K562 (cell line): ENCODE results near the gene C2CD2. TPM values are rescaled to one million over a fixed set of nuclear protein-coding genes. Genes with fewer than 3 reads are reported as not detected.

Experiments
- ATAC-seq: fragments of 200-7000 bp; cut with Tn5 transposase; 3 replicates; pipeline ENCODE4 v1.9.1; 2020; ENCODE audit warnings: moderate library complexity
- BruUV-seq: library from RNA; stranded (reverse); fragments of 400-500 nt; replicated peaks from 2 replicates; lab custom pipeline; 2021; lab: Mats Ljungman, UMichigan
- CTCF ChIA-PET: fragments of 300-600 bp; formaldehyde crosslinking; extraction: SDS; loops from one replicate; lab custom pipeline; 2021; ENCODE audit warnings: low intra/inter-chr PET ratio; lab: Yijun Ruan, JAX
- POLR2A ChIA-PET: fragments of 300-600, 350-650 bp; sonication (Branson Sonifier 250); formaldehyde crosslinking; extraction: SDS; loops from one replicate; lab custom pipeline; 2021; ENCODE audit warnings: antibody characterized with exemption, inconsistent platforms; lab: Yijun Ruan, JAX
- DNase-seq, 4 experiments: peaks; one replicate each; pipeline versions ENCODE4 v3.0.0 to v3.0.0-alpha.2; 2011 to 2018; ENCODE audit warnings: low spot score in 3 of 4, mixed read lengths in 3 of 4; ENCODE audit errors: extremely low read depth in 1 of 4
- FAIRE-seq: peaks from 2 replicates; lab custom pipeline; 2011; peaks lifted over from hg19 to GRCh38; lab: Jason Lieb, UNC
- H2AFZ ChIP-seq: 2 replicates; pipeline ENCODE4 v1.6.0; 2011; ENCODE audit warnings: low read depth, low read length, control low read depth, inconsistent platforms
- H3K27ac ChIP-seq: fragments of 200-600 bp; 3 replicates; pipeline ENCODE4 v1.8.0; 2011; ENCODE audit warnings: low read depth, mild to moderate bottlenecking, control low read depth, inconsistent platforms, low read length, moderate library complexity, mixed read lengths; ENCODE audit errors: extremely low read depth
- H3K27me3 ChIP-seq, 2 experiments: fragments of 300-600 bp in 1 of 2; 2 replicates in 1 of 2; 3 replicates in 1 of 2; pipeline versions ENCODE4 v1.6.0 to v1.8.0; 2011; ENCODE audit warnings: inconsistent platforms in 2 of 2, low read length in 2 of 2, mild to moderate bottlenecking in 1 of 2, mixed read lengths in 1 of 2, moderate library complexity in 1 of 2; ENCODE audit not compliant: control insufficient read depth in 2 of 2, insufficient read depth in 2 of 2
- H3K36me3 ChIP-seq: fragments of 300-600 bp; 3 replicates; pipeline ENCODE4 v1.8.0; 2011; ENCODE audit warnings: mild to moderate bottlenecking, low read length, inconsistent platforms; ENCODE audit not compliant: control insufficient read depth, insufficient read depth
- H3K4me1 ChIP-seq, 2 experiments: fragments of 200-600 bp in 1 of 2; replicated peaks in 1 of 2; 2 replicates in 1 of 2; 3 replicates in 1 of 2; pipeline versions ENCODE4 v1.5.1 to v1.8.0; 2011; ENCODE audit warnings: inconsistent platforms in 2 of 2, low read length in 2 of 2, mild to moderate bottlenecking in 1 of 2, mixed read lengths in 1 of 2, moderate library complexity in 1 of 2; ENCODE audit not compliant: control insufficient read depth in 2 of 2, insufficient read depth in 2 of 2
- H3K4me2 ChIP-seq: 2 replicates; pipeline ENCODE4 v1.6.1; 2011; ENCODE audit warnings: low read length, control low read depth, inconsistent platforms, mixed read lengths; ENCODE audit not compliant: insufficient read depth
- H3K4me3 ChIP-seq: fragments of 200-600 bp; sonication (generic), shearing (Covaris generic); 2 replicates; pipeline ENCODE4 v1.5.1; 2016; ENCODE audit warnings: control low read depth, inconsistent platforms
- H3K79me2 ChIP-seq: fragments of 200-600 bp; 3 replicates; pipeline ENCODE4 v1.8.0; 2011; ENCODE audit warnings: low read length, inconsistent platforms; ENCODE audit not compliant: control insufficient read depth, insufficient read depth
- H3K9ac ChIP-seq, 2 experiments: 2 replicates each; pipeline versions ENCODE4 v1.6.0 to v1.6.1; 2011; ENCODE audit warnings: low read depth in 2 of 2, low read length in 2 of 2, control low read depth in 1 of 2, inconsistent platforms in 1 of 2, mild to moderate bottlenecking in 1 of 2, mixed read lengths in 1 of 2; ENCODE audit not compliant: insufficient read depth in 1 of 2
- H3K9me1 ChIP-seq: one replicate; pipeline ENCODE4 v1.6.0; 2011; ENCODE audit warnings: inconsistent platforms, mild to moderate bottlenecking, low read length, moderate library complexity; ENCODE audit not compliant: control insufficient read depth, insufficient read depth
- H3K9me3 ChIP-seq: replicated peaks from 2 replicates; pipeline ENCODE4 v1.5.1; 2011; ENCODE audit warnings: low read depth, low read length, inconsistent platforms; ENCODE audit not compliant: control insufficient read depth, insufficient read depth
- H4K20me1 ChIP-seq: replicated peaks from 2 replicates; pipeline ENCODE4 v1.6.1; 2011; ENCODE audit warnings: low read length, inconsistent platforms, mixed read lengths; ENCODE audit not compliant: control insufficient read depth, insufficient read depth
- ELF2 ChIP-seq: fragments of 250-450 bp; sonication (Bioruptor Pico); IDR thresholded peaks from 2 replicates; pipeline ENCODE4 v1.5.0; 2021; ENCODE audit warnings: mild to moderate bottlenecking
- ELF4 ChIP-seq: fragments of 450-650 bp; formaldehyde crosslinking; IDR thresholded peaks from 2 replicates; pipeline ENCODE4 v1.4.0; 2022; ENCODE audit warnings: missing genetic modification characterization
- GATAD2A ChIP-seq: fragments of 450-650 bp; IDR thresholded peaks from 2 replicates; pipeline ENCODE4 v1.6.1; 2017
- PHF20 ChIP-seq: fragments of 450-650 bp; IDR thresholded peaks from 2 replicates; pipeline ENCODE4 v1.6.1; 2018; ENCODE audit not compliant: partially characterized antibody
- RBFOX2 ChIP-seq: fragments of 200-400 bp; formaldehyde crosslinking; IDR thresholded peaks from 2 replicates; pipeline ENCODE4 v1.6.1; 2017; ENCODE audit warnings: low read depth, mild to moderate bottlenecking, low read length, moderate library complexity
- RUNX1 ChIP-seq: sonication (generic); IDR thresholded peaks from 2 replicates; pipeline ENCODE4 v1.6.1; 2016; ENCODE audit warnings: antibody characterized with exemption, low read depth
- TGIF2 ChIP-seq: sonication (generic); formaldehyde crosslinking; IDR thresholded peaks from 2 replicates; pipeline ENCODE4 v1.8.1; 2022; ENCODE audit warnings: mild to moderate bottlenecking, missing genetic modification reagents, moderate library complexity
- TRIM24 ChIP-seq, 2 experiments: fragments of 450-650 bp; IDR thresholded peaks; 2 replicates each; pipeline ENCODE4 v1.6.1; 2016
- ZNF212 ChIP-seq: fragments of 450-650 bp; formaldehyde crosslinking; IDR thresholded peaks from 2 replicates; pipeline ENCODE4 v1.4.0; 2020; ENCODE audit warnings: mild to moderate bottlenecking
- ZNF3 ChIP-seq: fragments of 250-450 bp; sonication (Bioruptor Pico); IDR thresholded peaks from 2 replicates; pipeline ENCODE4 v1.5.0; 2021; ENCODE audit warnings: mild to moderate bottlenecking, moderate library complexity
- ZNF354B ChIP-seq: fragments of 250-450 bp; sonication (Bioruptor Pico); IDR thresholded peaks from 2 replicates; pipeline ENCODE4 v1.4.0; 2020
- WGBS: fragments of 100-300 bp; shearing (Covaris generic); methylation state at CpG from one replicate; pipeline ENCODE4 v1.1.6; 2016; ENCODE audit warnings: low coverage, mixed read lengths; ENCODE audit not compliant: insufficient coverage; ENCODE audit errors: missing lambda C conversion rate; 5-methylcytosine and 5-hydroxymethylcytosine counted together
- in situ Hi-C: fragments of 300-500 bp; cut with MboI; formaldehyde crosslinking; loops from 4 replicates; pipeline ENCODE4 v1.15.0; 2018; ENCODE audit warnings: inconsistent platforms, mixed read lengths
- intact Hi-C: fragments of 100-400 bp; cut with micrococcal nuclease; formaldehyde crosslinking; loops from 2 replicates; pipeline ENCODE4 v1.14.2; 2022
- polyA plus RNA-seq, 8 experiments: library from polyadenylated mRNA; depleted of rRNA in 4 of 8; stranded (reverse) in 5 of 8; unstranded in 3 of 8; fragments of >200 nt; fragmentation: Nextera tagmentation in 2 of 8; fragmentation: Illumina TruSeq in 1 of 8; extraction: Ambion mirVana in 2 of 8; extraction: Trizol in 1 of 8; gene quantifications; 2 replicates each; pipeline versions ENCODE4 v1.2.1 to v1.2.3, GENCODE V29; 2011 to 2014; ENCODE audit warnings: inconsistent platforms in 1 of 8, missing spikeins in 1 of 8
- total RNA-seq, 7 experiments: library from RNA; depleted of rRNA in 6 of 7; stranded (reverse); fragments of >200 nt in 6 of 7; fragmentation: Illumina TruSeq in 2 of 7; extraction: Trizol in 2 of 7; gene quantifications; 2 replicates each; pipeline versions ENCODE4 v1.2.1 to v1.2.3, GENCODE V29; 2011 to 2021; ENCODE audit warnings: low replicate concordance in 1 of 7
- TF ChIP-seq, protein P1 (sequence below): fragments of 200-400 bp; formaldehyde crosslinking; IDR thresholded peaks from 2 replicates; pipeline ENCODE4 v1.6.1; 2017; ENCODE audit warnings: mild to moderate bottlenecking, low read depth, low read length, moderate library complexity
- TF ChIP-seq, protein P2 (sequence below): fragments of 250-450 bp; sonication (Bioruptor Pico); IDR thresholded peaks from 2 replicates; pipeline ENCODE4 v1.5.0; 2021; ENCODE audit warnings: mild to moderate bottlenecking, moderate library complexity
- TF ChIP-seq, protein P3 (sequence below): fragments of 450-650 bp; IDR thresholded peaks from 2 replicates; pipeline ENCODE4 v1.6.1; 2016; ENCODE audit warnings: antibody characterized with exemption
- TF ChIP-seq, protein P4 (sequence below): fragments of 450-650 bp; IDR thresholded peaks from 2 replicates; pipeline ENCODE4 v1.6.1; 2017; ENCODE audit warnings: mild to moderate bottlenecking, moderate library complexity

Gene C2CD2
- total and polyA plus RNA-seq, 9 of the 15 experiments (the other 6 are each of a cell fraction or from before 2014, with no cell fraction given): 1.3 to 21.6 (median 12.1) TPM

DNA sequence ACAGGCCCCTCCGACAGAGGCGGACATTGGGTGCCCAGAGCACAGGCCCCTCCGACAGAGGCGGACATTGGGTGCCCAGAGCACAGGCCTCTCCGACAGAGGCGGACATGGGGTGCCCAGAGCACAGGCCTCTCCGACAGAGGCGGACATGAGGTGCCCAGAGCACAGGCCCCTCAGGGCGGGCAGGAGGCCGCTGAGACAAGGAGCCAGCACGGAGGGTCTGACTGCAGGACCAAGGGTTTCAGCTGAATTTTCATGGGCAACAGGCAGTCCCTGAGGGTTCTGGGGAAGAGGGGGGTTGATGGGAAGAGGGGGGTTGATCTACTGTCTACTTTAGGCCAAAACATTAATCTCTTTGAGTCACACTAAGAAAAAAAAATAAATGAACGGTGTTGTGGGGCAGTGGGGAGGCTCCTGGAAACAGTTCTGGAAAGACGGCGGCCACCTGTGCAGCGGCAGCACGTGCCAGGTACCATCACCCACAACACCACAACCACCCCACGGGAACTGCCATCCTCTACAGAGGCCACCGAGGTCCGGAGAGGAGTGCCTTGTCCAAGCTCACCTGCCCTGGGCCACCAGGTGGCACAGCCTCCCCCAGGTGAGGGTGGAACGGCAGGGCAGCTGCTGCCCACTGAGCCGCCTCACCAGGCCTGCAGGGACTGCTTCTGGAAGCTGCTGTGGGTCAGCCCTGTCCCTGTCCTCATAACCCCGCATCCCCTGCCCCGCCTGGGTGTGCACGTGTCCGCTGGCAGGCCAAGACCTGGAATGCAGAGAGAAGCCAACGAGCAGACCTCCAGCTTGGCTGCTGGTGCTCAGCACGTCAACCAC is 95.1 kb downstream of the C2CD2 start:
- intact Hi-C loops: no loop called here
- CTCF ChIA-PET: no interaction called here
- Histone ChIP-seq H3K4me1 (peaks cover 0 to 4% of the 10 kb centered on the region in 2 experiments; a peak in 2 of 5 replicates), H3K9ac (no peak overlapping the region; a peak in 1 of 4 replicates), H3K36me3 (peaks cover 48% of the 10 kb centered on the region; the same call in 2 of the 3 replicates), H2AFZ (no peak overlapping the region), H4K20me1 (no peaks in the 10 kb centered on the region), H3K9me1 (peaks cover 3% of the 10 kb centered on the region), H3K27me3 (no peaks in the 10 kb centered on the region), H3K9me3 (no peaks in the 10 kb centered on the region), H3K4me2 (no peak overlapping the region), H3K27ac (no peak overlapping the region), H3K79me2 (no peaks in the 10 kb centered on the region; the same call in 2 of the 3 replicates), H3K4me3 (no peak overlapping the region)
- in situ Hi-C loops: no loop called here
- 90% methylated on average over 26 of the region's 27 CpGs for WGBS
- POLR2A ChIA-PET: interaction anchor here (0.6 to 1.1 kb wide), 4 partner anchors 10 to 255 kb away, joined by 3 read pairs; no protein-coding TSS in a partner anchor
- DNase-seq (no peak), ATAC-seq (no peak), FAIRE-seq (no peak)
- no TSS peak for BruUV-seq
- TF ChIP-seq ELF4 (CRISPR knock-in tag) (no peak), TRIM24 (IDR thresholded peaks at IDR 0.05) (no peak), ZNF212 (no peak), RBFOX2 (no peak), ZNF354B (CRISPR knock-in tag) (no peak), TGIF2 (CRISPR knock-in tag) (no peak), PHF20 (no peak), ELF2 (CRISPR knock-in tag) (no peak), RUNX1 (no peak), ZNF3 (CRISPR knock-in tag) (no peak), GATAD2A (no peak)
- TF ChIP-seq, protein P1, sequence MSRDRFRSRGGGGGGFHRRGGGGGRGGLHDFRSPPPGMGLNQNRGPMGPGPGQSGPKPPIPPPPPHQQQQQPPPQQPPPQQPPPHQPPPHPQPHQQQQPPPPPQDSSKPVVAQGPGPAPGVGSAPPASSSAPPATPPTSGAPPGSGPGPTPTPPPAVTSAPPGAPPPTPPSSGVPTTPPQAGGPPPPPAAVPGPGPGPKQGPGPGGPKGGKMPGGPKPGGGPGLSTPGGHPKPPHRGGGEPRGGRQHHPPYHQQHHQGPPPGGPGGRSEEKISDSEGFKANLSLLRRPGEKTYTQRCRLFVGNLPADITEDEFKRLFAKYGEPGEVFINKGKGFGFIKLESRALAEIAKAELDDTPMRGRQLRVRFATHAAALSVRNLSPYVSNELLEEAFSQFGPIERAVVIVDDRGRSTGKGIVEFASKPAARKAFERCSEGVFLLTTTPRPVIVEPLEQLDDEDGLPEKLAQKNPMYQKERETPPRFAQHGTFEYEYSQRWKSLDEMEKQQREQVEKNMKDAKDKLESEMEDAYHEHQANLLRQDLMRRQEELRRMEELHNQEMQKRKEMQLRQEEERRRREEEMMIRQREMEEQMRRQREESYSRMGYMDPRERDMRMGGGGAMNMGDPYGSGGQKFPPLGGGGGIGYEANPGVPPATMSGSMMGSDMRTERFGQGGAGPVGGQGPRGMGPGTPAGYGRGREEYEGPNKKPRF: no peak
- TF ChIP-seq, protein P2, sequence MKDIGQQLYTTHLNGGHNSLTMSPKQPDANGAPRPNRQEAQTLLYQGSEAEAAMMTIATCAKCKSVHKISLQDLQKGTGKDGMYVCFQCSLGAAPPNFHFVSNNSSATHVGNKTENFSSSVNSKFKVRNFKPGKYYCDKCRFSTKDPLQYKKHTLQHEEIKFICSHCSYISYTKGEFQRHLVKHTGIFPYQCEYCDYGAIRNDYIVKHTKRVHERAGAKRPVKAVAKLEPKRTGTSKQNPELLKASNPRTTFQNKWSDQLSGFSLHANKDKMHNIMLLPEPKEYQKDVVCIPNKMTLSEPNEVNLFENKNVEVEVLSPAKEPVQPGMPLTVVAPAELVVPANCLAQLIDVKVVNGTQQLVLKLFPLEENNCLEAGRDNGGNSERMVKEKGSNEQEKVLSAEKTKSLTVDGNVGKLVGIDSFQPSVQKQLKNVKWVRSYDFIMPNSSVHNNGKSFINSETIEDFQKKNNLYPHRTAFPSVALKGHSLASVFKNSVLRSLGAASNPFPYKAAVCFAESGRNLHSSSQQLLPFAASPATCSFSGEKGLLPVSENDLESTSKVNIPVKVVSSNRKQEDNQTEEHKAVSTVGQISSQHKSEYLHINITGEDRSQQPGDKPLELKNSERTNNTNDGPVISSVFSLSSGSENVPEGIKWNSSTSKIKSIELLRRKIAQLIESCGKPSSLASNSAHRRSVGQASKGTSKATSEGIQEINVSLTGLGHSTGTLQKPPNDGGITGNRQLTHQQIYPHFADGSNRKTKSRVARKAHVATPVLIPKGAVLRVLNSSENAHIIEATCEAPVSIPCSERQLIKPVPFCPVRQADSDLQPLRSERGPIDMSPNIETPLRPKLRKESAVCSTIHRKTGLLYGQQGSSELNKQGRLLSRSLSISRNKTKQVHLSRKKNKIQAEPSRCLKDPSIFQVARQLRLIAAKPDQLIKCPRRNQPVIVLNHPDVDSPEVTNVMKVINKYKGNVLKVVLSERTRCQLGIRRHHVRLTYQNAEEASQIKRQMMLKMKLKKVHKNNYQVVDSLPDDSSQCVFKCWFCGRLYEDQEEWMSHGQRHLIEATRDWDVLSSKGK (CRISPR knock-in tag): no peak
- TF ChIP-seq, protein P3, sequence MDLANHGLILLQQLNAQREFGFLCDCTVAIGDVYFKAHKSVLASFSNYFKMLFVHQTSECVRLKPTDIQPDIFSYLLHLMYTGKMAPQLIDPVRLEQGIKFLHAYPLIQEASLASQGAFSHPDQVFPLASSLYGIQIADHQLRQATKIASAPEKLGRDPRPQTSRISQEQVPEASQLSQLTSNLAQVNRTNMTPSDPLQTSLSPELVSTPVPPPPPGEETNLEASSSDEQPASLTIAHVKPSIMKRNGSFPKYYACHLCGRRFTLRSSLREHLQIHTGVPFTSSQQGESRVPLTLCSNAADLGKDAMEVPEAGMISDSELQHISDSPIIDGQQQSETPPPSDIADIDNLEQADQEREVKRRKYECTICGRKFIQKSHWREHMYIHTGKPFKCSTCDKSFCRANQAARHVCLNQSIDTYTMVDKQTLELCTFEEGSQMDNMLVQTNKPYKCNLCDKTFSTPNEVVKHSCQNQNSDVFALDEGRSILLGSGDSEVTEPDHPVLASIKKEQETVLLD: no peak
- TF ChIP-seq, protein P4, sequence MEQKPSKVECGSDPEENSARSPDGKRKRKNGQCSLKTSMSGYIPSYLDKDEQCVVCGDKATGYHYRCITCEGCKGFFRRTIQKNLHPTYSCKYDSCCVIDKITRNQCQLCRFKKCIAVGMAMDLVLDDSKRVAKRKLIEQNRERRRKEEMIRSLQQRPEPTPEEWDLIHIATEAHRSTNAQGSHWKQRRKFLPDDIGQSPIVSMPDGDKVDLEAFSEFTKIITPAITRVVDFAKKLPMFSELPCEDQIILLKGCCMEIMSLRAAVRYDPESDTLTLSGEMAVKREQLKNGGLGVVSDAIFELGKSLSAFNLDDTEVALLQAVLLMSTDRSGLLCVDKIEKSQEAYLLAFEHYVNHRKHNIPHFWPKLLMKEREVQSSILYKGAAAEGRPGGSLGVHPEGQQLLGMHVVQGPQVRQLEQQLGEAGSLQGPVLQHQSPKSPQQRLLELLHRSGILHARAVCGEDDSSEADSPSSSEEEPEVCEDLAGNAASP: no peak
